WTC11 (cell line): ENCODE data around the gene GDA. TPM values are rescaled to one million over a fixed set of nuclear protein-coding genes. Genes with fewer than 3 reads are reported as not detected.

Experiments
- ATAC-seq: fragments of 200-7000 bp; cut with Tn5 transposase; 2 replicates; pipeline ENCODE4 v1.10.0; 2021; ENCODE audit warnings: mild to moderate bottlenecking, moderate library complexity
- CTCF ChIA-PET: fragments of 300-600 bp; sonication (Branson Sonifier 250); formaldehyde crosslinking; loops from one replicate; lab custom pipeline; 2021; ENCODE audit warnings: antibody characterized with exemption; lab: Charles Lee
- POLR2A ChIA-PET: fragments of 350-600 bp; sonication (Branson Sonifier 250); formaldehyde crosslinking; loops from one replicate; lab custom pipeline; 2021; ENCODE audit warnings: antibody characterized with exemption; lab: Charles Lee
- DNase-seq: peaks from one replicate; pipeline ENCODE4 v3.0.0; 2021; ENCODE audit warnings: low spot score
- H3K27ac Mint-ChIP-seq: 2 replicates; pipeline ENCODE4 v1.8.0; 2021; ENCODE audit warnings: mixed read lengths
- H3K27me3 Mint-ChIP-seq: 2 replicates; pipeline ENCODE4 v1.8.0; 2021; ENCODE audit warnings: low read depth, mild to moderate bottlenecking, moderate library complexity, mixed read lengths
- H3K36me3 Mint-ChIP-seq: 2 replicates; pipeline ENCODE4 v1.8.0; 2021; ENCODE audit warnings: mixed read lengths
- H3K4me1 Mint-ChIP-seq: 2 replicates; pipeline ENCODE4 v1.8.0; 2022; ENCODE audit warnings: mixed read lengths
- H3K4me3 Mint-ChIP-seq: 2 replicates; pipeline ENCODE4 v1.8.0; 2021; ENCODE audit warnings: mild to moderate bottlenecking, moderate library complexity, mixed read lengths
- H3K9me3 Mint-ChIP-seq: 2 replicates; pipeline ENCODE4 v1.8.0; 2021; ENCODE audit warnings: mixed read lengths
- CREM ChIP-seq: sonication (generic); formaldehyde crosslinking; IDR thresholded peaks from 2 replicates; pipeline ENCODE4 v1.8.1; 2022; ENCODE audit warnings: mild to moderate bottlenecking, missing genetic modification reagents, moderate library complexity
- EMX1 ChIP-seq: fragments of 250-450 bp; sonication (Bioruptor Pico); IDR thresholded peaks from 2 replicates; pipeline ENCODE4 v1.8.0; 2021; ENCODE audit warnings: mild to moderate bottlenecking
- ETV6 ChIP-seq: sonication (generic); formaldehyde crosslinking; IDR thresholded peaks from 2 replicates; pipeline ENCODE4 v1.8.1; 2022; ENCODE audit warnings: mild to moderate bottlenecking, missing genetic modification reagents
- FOXP1 ChIP-seq: sonication (generic); formaldehyde crosslinking; IDR thresholded peaks from 2 replicates; pipeline ENCODE4 v1.8.0; 2022; ENCODE audit warnings: missing genetic modification reagents, mild to moderate bottlenecking, moderate library complexity, borderline replicate concordance
- GABPB1 ChIP-seq: sonication (generic); formaldehyde crosslinking; IDR thresholded peaks from 2 replicates; pipeline ENCODE4 v1.8.1; 2023; ENCODE audit warnings: mild to moderate bottlenecking, missing genetic modification reagents
- GRHL2 ChIP-seq: fragments of 250-450 bp; sonication (Bioruptor Pico); IDR thresholded peaks from 2 replicates; pipeline ENCODE4 v1.8.0; 2022; ENCODE audit warnings: mild to moderate bottlenecking, moderate library complexity; ENCODE audit not compliant: insufficient replicate concordance, severe bottlenecking
- HMGA2 ChIP-seq: fragments of 250-450 bp; sonication (Bioruptor Pico); IDR thresholded peaks from 2 replicates; pipeline ENCODE4 v1.4.0; 2021; ENCODE audit warnings: mild to moderate bottlenecking, moderate library complexity
- MYBL2 ChIP-seq: sonication (generic); formaldehyde crosslinking; IDR thresholded peaks from 2 replicates; pipeline ENCODE4 v1.8.1; 2023; ENCODE audit warnings: mild to moderate bottlenecking, moderate library complexity, missing genetic modification reagents
- NFE2L1 ChIP-seq: sonication (generic); formaldehyde crosslinking; IDR thresholded peaks from 2 replicates; pipeline ENCODE4 v1.8.1; 2023; ENCODE audit warnings: missing genetic modification reagents
- SMAD3 ChIP-seq: sonication (generic); formaldehyde crosslinking; IDR thresholded peaks from 2 replicates; pipeline ENCODE4 v1.8.0; 2022; ENCODE audit warnings: missing genetic modification reagents, mild to moderate bottlenecking, borderline replicate concordance
- TEAD4 ChIP-seq: sonication (generic); formaldehyde crosslinking; IDR thresholded peaks from 2 replicates; pipeline ENCODE4 v1.8.0; 2022; ENCODE audit warnings: mild to moderate bottlenecking, missing genetic modification reagents
- TP53 ChIP-seq: sonication (generic); formaldehyde crosslinking; IDR thresholded peaks from 2 replicates; pipeline ENCODE4 v1.8.1; 2023; ENCODE audit warnings: mild to moderate bottlenecking, missing genetic modification reagents
- ZBTB21 ChIP-seq: sonication (generic); formaldehyde crosslinking; IDR thresholded peaks from 2 replicates; pipeline ENCODE4 v1.8.1; 2023; ENCODE audit warnings: mild to moderate bottlenecking, missing genetic modification reagents, borderline replicate concordance
- ZNF121 ChIP-seq: sonication (generic); formaldehyde crosslinking; IDR thresholded peaks from 2 replicates; pipeline ENCODE4 v1.8.0; 2023; ENCODE audit warnings: missing genetic modification reagents
- ZNF423 ChIP-seq: fragments of 250-450 bp; sonication (Bioruptor Pico); IDR thresholded peaks from 2 replicates; pipeline ENCODE4 v2.1.2; 2022; ENCODE audit warnings: mild to moderate bottlenecking, moderate library complexity
- total RNA-seq: library from RNA; stranded (reverse); gene quantifications from 3 replicates; pipeline ENCODE4 v1.2.3, GENCODE V29; 2021
- TF ChIP-seq, protein P1 (sequence below): fragments of 250-450 bp; sonication (Bioruptor Pico); IDR thresholded peaks from 2 replicates; pipeline ENCODE4 v1.9.0; 2021; ENCODE audit warnings: mild to moderate bottlenecking
- TF ChIP-seq, protein P2 (sequence below): fragments of 250-450 bp; sonication (Bioruptor Pico); IDR thresholded peaks from 2 replicates; pipeline ENCODE4 v1.9.0; 2021; ENCODE audit warnings: mild to moderate bottlenecking, borderline replicate concordance
- TF ChIP-seq, protein P3 (sequence below): sonication (generic); formaldehyde crosslinking; IDR thresholded peaks from 2 replicates; pipeline ENCODE4 v1.8.1; 2023; ENCODE audit warnings: mild to moderate bottlenecking, missing genetic modification reagents, moderate library complexity

The GDA gene
- total RNA-seq, 1 experiment from 2014 or later: 0.68 TPM

DNA sequence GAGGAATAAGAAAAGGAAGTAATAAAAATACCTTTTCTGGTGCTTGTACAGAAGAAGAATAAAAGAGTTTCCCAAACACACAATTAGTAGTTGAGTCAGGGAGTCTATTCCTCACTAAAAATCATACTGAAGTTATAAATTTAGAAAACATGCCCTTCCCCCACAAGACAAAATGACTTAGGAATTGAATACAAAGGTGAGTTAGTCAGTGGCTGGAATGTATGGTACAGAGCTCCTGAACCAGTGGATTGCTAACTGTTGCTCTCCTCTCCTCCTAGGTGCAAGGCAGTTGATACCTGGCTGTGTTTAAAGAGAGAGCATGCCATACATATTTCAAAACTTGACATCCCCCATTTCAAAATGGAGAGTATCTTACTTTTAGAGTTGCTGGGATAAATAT, 1.9 kb downstream of the GDA start:
- peaks cover 11% of the 10 kb centered on the region for H3K4me1 Mint-ChIP-seq
- no peak overlapping the region for H3K27ac Mint-ChIP-seq
- H3K36me3 Mint-ChIP-seq: no peaks in the 10 kb centered on the region
- H3K9me3 Mint-ChIP-seq: peaks cover 7% of the 10 kb centered on the region
- peaks cover 48% of the 10 kb centered on the region for H3K27me3 Mint-ChIP-seq
- POLR2A ChIA-PET: no interaction called here
- ATAC-seq (no peak), DNase-seq (no peak)
- TF ChIP-seq EMX1 (CRISPR knock-in tag): no peak
- TF ChIP-seq MYBL2 (CRISPR knock-in tag): no peak
- TF ChIP-seq ZNF423 (CRISPR knock-in tag): no peak
- CTCF ChIA-PET: no interaction called here
- H3K4me3 Mint-ChIP-seq: no peak overlapping the region

DNA sequence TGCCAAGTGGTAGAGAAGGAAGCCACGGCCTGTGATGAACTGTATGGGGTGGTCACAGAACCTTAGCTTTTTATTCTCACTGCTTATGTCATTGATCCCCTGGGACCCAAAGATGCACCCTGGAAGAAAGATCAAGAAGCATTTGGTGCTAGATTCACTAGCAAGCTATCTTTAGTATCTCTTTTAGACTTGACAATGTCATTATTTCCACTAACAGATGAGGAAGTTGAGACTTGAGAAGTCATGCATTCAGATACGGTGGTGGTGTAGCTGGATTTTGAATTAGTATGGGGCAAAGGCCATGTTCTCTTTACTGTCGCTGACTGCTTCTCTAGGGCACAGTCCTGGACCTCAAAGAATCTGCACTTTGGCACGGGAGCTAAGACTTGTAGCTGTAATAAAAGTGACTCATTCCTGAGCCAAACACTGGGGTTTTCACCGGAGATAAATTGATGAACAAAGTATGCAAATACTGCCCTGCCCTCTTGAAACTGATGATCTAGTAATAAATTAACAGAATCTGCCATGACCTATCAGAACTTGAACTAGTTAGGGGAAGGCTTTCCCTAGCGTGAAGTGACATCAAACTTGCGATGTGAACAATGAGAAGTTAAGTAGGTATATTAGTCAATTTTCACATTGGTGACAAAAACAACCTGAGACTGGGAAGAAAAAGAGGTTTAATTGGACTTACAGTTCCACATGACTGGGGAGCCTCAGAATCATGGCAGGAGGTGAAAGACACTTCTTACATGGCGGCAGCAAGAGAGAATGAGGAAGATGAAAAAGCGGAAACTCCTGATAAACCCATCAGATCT, 5.4 kb downstream of the GDA start:
- DNase-seq: no peak
- Mint-ChIP-seq H3K27me3 (peaks cover 23% of the 10 kb centered on the region), H3K4me3 (no peak overlapping the region), H3K9me3 (peaks cover 7% of the 10 kb centered on the region), H3K4me1 (peaks cover 3% of the 10 kb centered on the region; the same call in 1 of the 2 replicates), H3K27ac (no peak overlapping the region), H3K36me3 (no peaks in the 10 kb centered on the region)
- CTCF ChIA-PET: no interaction called here
- POLR2A ChIA-PET: no interaction called here
- no peak for ATAC-seq
- TF ChIP-seq ZBTB21 (CRISPR knock-in tag) (no peak), SMAD3 (CRISPR knock-in tag) (no peak), GABPB1 (CRISPR knock-in tag) (no peak), TP53 (no peak), TEAD4 (no peak), HMGA2 (CRISPR knock-in tag) (no peak), ETV6 (CRISPR knock-in tag) (no peak), ZNF121 (no peak), CREM (CRISPR knock-in tag) (no peak)
- TF ChIP-seq, protein P1, sequence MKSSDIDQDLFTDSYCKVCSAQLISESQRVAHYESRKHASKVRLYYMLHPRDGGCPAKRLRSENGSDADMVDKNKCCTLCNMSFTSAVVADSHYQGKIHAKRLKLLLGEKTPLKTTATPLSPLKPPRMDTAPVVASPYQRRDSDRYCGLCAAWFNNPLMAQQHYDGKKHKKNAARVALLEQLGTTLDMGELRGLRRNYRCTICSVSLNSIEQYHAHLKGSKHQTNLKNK (CRISPR knock-in tag): no peak
- TF ChIP-seq, protein P2, sequence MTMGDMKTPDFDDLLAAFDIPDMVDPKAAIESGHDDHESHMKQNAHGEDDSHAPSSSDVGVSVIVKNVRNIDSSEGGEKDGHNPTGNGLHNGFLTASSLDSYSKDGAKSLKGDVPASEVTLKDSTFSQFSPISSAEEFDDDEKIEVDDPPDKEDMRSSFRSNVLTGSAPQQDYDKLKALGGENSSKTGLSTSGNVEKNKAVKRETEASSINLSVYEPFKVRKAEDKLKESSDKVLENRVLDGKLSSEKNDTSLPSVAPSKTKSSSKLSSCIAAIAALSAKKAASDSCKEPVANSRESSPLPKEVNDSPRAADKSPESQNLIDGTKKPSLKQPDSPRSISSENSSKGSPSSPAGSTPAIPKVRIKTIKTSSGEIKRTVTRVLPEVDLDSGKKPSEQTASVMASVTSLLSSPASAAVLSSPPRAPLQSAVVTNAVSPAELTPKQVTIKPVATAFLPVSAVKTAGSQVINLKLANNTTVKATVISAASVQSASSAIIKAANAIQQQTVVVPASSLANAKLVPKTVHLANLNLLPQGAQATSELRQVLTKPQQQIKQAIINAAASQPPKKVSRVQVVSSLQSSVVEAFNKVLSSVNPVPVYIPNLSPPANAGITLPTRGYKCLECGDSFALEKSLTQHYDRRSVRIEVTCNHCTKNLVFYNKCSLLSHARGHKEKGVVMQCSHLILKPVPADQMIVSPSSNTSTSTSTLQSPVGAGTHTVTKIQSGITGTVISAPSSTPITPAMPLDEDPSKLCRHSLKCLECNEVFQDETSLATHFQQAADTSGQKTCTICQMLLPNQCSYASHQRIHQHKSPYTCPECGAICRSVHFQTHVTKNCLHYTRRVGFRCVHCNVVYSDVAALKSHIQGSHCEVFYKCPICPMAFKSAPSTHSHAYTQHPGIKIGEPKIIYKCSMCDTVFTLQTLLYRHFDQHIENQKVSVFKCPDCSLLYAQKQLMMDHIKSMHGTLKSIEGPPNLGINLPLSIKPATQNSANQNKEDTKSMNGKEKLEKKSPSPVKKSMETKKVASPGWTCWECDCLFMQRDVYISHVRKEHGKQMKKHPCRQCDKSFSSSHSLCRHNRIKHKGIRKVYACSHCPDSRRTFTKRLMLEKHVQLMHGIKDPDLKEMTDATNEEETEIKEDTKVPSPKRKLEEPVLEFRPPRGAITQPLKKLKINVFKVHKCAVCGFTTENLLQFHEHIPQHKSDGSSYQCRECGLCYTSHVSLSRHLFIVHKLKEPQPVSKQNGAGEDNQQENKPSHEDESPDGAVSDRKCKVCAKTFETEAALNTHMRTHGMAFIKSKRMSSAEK: no peak
- TF ChIP-seq, protein P3, sequence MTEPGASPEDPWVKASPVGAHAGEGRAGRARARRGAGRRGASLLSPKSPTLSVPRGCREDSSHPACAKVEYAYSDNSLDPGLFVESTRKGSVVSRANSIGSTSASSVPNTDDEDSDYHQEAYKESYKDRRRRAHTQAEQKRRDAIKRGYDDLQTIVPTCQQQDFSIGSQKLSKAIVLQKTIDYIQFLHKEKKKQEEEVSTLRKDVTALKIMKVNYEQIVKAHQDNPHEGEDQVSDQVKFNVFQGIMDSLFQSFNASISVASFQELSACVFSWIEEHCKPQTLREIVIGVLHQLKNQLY (CRISPR knock-in tag): no peak
- TF ChIP-seq, all 79 proteins: peak for 0

DNA sequence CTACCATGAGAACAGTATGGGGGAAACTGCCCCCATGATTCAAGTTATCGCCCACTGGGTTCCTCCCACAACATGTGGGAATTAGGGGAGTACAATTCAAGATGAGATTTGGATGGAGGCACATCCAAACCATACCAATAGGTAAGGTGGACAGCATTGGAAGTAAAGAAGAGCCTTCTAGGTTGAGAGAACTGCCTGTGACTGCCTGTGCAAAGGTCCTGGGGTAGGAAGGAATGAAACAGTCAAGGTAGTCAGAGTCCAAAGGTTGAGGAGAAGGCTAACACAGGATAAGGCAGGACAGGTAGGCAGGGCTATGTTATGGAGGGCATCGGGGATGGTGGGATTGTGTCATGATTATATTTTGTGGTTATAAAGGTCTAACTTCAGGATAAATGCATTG, 6.1 kb downstream of the GDA start:
- Mint-ChIP-seq H3K27me3 (peaks cover 17% of the 10 kb centered on the region), H3K27ac (no peak overlapping the region), H3K9me3 (peaks cover 8% of the 10 kb centered on the region), H3K36me3 (no peaks in the 10 kb centered on the region), H3K4me1 (no peaks in the 10 kb centered on the region), H3K4me3 (no peak overlapping the region)
- CTCF ChIA-PET: no interaction called here
- POLR2A ChIA-PET: no interaction called here
- ATAC-seq (no peak), DNase-seq (no peak)
- TF ChIP-seq NFE2L1 (CRISPR knock-in tag): no peak
- TF ChIP-seq GRHL2: no peak
- no peak for TF ChIP-seq ZNF423 (CRISPR knock-in tag)
- TF ChIP-seq FOXP1 (CRISPR knock-in tag): no peak
